ENCODE results near the gene TSC22D3.

Gene TSC22D3

GRCh38 chrX:107729558-107730297, 45.9 kb downstream of the TSC22D3 start:
- peak; percentile 4 for DNase-seq

- DNase-seq = no peak
Observed at GRCh38 chrX:107728371-107729099, 47.1 kb downstream of the TSC22D3 start.

- no peak for DNase-seq
Observed at GRCh38 chrX:107726816-107727534, 48.6 kb downstream of the TSC22D3 start.

- no peak for DNase-seq
Observed at GRCh38 chrX:107725761-107726555, 49.6 kb downstream of the TSC22D3 start.

- no peak for DNase-seq
Observed at GRCh38 chrX:107724653-107725052, 50.9 kb downstream of the TSC22D3 start.

- no peak for DNase-seq
Observed at GRCh38 chrX:107723511-107723910, 52.1 kb downstream of the TSC22D3 start.

GRCh38 chrX:107721966-107722707, 53.5 kb downstream of the TSC22D3 start:
- DNase-seq = no peak

GRCh38 chrX:107721318-107721717, 54.3 kb downstream of the TSC22D3 start:
- DNase-seq = no peak

GRCh38 chrX:107718156-107718621, 57.4 kb downstream of the TSC22D3 start:
- DNase-seq = peak; percentile 30

- DNase-seq = peak; percentile 21
Observed at GRCh38 chrX:107716816-107717700, 58.5 kb downstream of the TSC22D3 start.

GRCh38 chrX:107716118-107716684, 59.4 kb downstream of the TSC22D3 start:
- no peak for DNase-seq

- DNase-seq = no peak
Observed at GRCh38 chrX:107715331-107716117, 60.1 kb downstream of the TSC22D3 start.

- no peak for DNase-seq
Observed at GRCh38 chrX:107714206-107714891, 61.2 kb downstream of the TSC22D3 start.

- no peak for DNase-seq
Observed at GRCh38 chrX:107713543-107714205, 61.9 kb downstream of the TSC22D3 start.

- DNase-seq = no peak
Observed at GRCh38 chrX:107713203-107713542, 62.4 kb downstream of the TSC22D3 start.

GRCh38 chrX:107712231-107713202, 63.1 kb downstream of the TSC22D3 start:
- DNase-seq = no peak

GRCh38 chrX:107711521-107712181, 63.9 kb downstream of the TSC22D3 start:
- no peak for DNase-seq
